ENCODE data around the gene FXYD7.

- TF ChIP-seq CTCF (IDR thresholded peaks at IDR 0.05; ENCODE audit: poor library complexity), result no peak
- no peak for TF ChIP-seq EZH2phosphoT487 (IDR thresholded peaks at IDR 0.05; ENCODE audit: low read depth, severe bottlenecking, unreplicated experiment)
These were observed 37.4 kb upstream of the FXYD7 start for GRCh38 chr19:35105411-35106290.
